Subcutaneous abdominal adipose tissue (tissue), 5 donors: ENCODE results near the gene ETV3L.

ENCODE experiments used
- H3K27ac ChIP-seq: one replicate; pipeline ENCODE4 v1.7.0; 2013; ENCODE audit warnings: low read depth, mild to moderate bottlenecking, inconsistent platforms, low read length, moderate library complexity
- H3K27me3 ChIP-seq, 5 donors: one replicate each; pipeline ENCODE4 v1.7.0; 2013; ENCODE audit warnings: low read length in 5 of 5, inconsistent platforms in 1 of 5; ENCODE audit not compliant: control insufficient read depth in 5 of 5, insufficient read depth in 4 of 5
- H3K36me3 ChIP-seq, 5 donors: one replicate each; pipeline ENCODE4 v1.7.0; 2013; ENCODE audit warnings: low read length in 5 of 5; ENCODE audit not compliant: control insufficient read depth in 5 of 5, insufficient read depth in 5 of 5
- H3K4me1 ChIP-seq, 5 donors: one replicate each; pipeline ENCODE4 v1.7.0; 2013; ENCODE audit warnings: low read length in 5 of 5, mild to moderate bottlenecking in 3 of 5, moderate library complexity in 1 of 5; ENCODE audit not compliant: control insufficient read depth in 5 of 5, insufficient read depth in 5 of 5
- H3K4me3 ChIP-seq, 5 donors: one replicate each; pipeline ENCODE4 v1.7.0; 2013; ENCODE audit warnings: low read length in 5 of 5, low read depth in 1 of 5
- H3K9ac ChIP-seq, 5 donors: one replicate each; pipeline ENCODE4 v1.7.0; 2013; ENCODE audit warnings: low read length in 5 of 5, mild to moderate bottlenecking in 4 of 5, moderate library complexity in 3 of 5
- H3K9me3 ChIP-seq, 5 donors: one replicate each; pipeline ENCODE4 v1.7.0; 2013; ENCODE audit warnings: low read length in 5 of 5; ENCODE audit not compliant: control insufficient read depth in 5 of 5
- donor health status: healthy.
- donor health status: healthy.
- donor health status: healthy.
- donor health status: healthy.
- donor health status: healthy.

The ETV3L gene

DNA sequence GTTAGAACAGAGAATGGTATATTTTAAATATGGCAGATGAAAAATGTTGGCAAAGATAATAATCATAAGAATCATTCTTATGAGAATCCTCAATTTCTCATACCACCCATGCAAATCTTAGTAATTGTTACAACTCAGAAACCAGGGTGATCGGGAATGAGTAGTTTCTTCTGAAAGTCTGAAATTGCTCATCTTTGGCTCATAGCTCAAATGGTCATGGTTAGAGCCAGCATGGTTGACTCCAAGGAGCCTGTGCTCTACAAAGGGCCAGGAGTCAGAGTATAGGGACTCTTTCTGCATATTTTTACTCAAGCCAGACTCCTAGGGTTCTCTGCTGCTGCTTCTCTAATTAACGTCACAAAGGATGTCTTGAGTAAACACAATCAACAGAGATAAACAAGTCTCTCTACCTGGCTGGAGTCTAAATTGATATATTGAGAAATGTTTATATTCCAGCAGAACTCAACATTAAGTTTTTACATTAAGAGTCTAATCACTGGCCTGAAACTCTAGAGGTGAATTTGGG is 40.5 kb upstream of the ETV3L start:
- Histone ChIP-seq H3K4me1 (peaks cover 3 to 36% (median 32%) of the 10 kb centered on the region in 5 donors), H3K27ac (no peak overlapping the region), H3K4me3 (no peak overlapping the region), H3K9me3 (no peaks in the 10 kb centered on the region), H3K27me3 (no peaks in the 10 kb centered on the region), H3K36me3 (peaks cover 6 to 11% (median 10%) of the 10 kb centered on the region in 5 donors), H3K9ac (no peak overlapping the region)

DNA sequence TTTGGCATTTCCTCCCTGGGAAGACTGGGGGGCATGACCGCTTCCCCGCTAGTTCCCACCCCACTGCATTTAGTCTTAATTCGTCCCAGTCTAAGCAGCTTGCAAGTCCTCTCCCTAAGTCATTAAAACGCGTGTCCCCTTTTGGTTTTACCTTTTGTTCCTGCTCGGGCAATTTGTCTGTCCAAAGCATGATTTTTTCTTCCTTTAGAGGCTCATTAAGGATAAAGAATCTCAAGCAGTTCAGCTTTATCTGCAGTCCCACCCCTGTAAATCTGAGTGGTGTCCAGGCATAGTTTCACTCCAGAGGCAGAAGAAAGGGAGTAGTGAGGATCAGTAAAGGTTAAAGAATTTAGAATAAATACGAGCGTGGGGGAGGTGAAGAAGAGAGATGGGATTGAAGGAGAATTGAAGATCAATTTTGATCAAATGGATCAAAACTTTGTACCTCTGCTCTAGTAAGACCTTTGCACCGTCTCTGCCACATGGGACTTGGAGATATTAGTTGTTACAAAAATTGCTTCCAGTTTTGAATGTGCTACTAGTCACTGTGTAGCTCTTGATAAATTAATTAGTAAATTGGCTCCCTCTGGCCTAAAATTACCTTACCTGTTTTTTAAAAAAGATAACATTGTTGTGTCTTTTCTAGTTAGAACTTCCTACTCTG is 39.6 kb upstream of the ETV3L start:
- Histone ChIP-seq H3K27me3 (no peaks in the 10 kb centered on the region), H3K9ac (peak overlapping the region; percentile 93 to 97 (median 96)), H3K4me1 (peaks cover 3 to 44% (median 32%) of the 10 kb centered on the region in 5 donors), H3K27ac (peak overlapping the region; percentile 95), H3K9me3 (no peaks in the 10 kb centered on the region), H3K36me3 (peaks cover 16 to 20% (median 19%) of the 10 kb centered on the region in 5 donors), H3K4me3 (peak overlapping the region; percentile 74 to 95 (median 92))

DNA sequence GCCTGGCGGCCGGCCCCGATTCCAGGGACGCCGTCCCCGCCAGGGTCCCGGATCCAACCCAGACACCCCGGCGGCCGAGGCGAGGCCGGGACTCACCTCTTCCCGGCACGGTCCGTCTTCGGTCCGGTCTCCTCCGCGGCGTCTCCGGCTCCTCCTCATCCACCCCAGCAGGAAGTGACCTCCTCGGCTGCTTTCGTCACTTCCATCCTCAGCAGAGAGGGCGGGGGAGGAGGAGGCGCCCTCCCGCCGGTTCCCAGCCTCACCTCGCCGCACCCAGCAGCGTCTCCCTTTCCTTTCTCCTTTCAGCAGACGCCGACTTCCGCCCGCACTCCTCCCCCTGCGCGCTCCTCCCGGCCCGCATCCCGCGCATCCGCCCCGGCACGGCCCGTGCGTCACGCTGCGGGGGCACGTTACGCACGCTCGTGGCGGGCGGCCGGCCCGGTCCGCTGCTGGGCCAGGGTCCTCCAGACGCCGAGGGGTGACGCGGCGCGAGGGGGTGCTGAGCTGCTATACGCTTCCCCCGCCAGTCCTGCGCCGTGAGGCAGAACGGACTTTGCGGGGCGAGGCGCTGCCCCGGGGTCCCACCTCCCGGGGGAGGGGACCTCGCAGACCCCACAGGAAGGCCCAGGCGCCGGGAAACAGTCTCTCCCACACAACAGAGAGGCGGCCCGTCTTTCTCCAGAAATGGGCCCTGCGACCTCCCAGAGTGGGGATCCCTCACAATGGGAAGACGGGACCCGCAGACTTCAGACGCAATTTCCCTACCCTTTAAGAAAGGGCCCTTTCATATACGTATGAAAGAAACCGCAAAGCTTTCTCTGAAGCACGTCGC is 38.8 kb upstream of the ETV3L start, which contains the start of gene ETV3:
ETV3 (minus strand) TSS at position 176 of the 832 bp plus-strand sequence. CDS start 2,043 bp downstream, outside the sequence.
- Histone ChIP-seq H3K4me1 (peaks cover 3 to 44% (median 32%) of the 10 kb centered on the region in 5 donors), H3K27ac (peak within 1 kb of the TSS; percentile 95)

GRCh38 chr1:157137408-157138219 is 38.0 kb upstream of the ETV3L start:
- Histone ChIP-seq H3K9ac (peak overlapping the region; percentile 85 to 97 (median 96)), H3K9me3 (no peaks in the 10 kb centered on the region), H3K4me3 (peak overlapping the region; percentile 88 to 98 (median 92)), H3K27me3 (no peaks in the 10 kb centered on the region), H3K36me3 (peaks cover 32 to 36% (median 35%) of the 10 kb centered on the region in 5 donors), H3K4me1 (peaks cover 3 to 47% (median 32%) of the 10 kb centered on the region in 5 donors), H3K27ac (peak overlapping the region; percentile 95)

More for the DNA sequence above, 38.8 kb upstream of the ETV3L start, which contains the start of gene ETV3:
- Histone ChIP-seq H3K36me3 (peaks cover 23 to 28% (median 27%) of the 10 kb centered on the region in 5 donors), H3K9ac (peak within 1 kb of the TSS; percentile 93 to 97 (median 96)), H3K4me3 (peak within 1 kb of the TSS; percentile 88 to 98 (median 92)), H3K27me3 (no peaks in the 10 kb centered on the region), H3K9me3 (no peaks in the 10 kb centered on the region)

DNA sequence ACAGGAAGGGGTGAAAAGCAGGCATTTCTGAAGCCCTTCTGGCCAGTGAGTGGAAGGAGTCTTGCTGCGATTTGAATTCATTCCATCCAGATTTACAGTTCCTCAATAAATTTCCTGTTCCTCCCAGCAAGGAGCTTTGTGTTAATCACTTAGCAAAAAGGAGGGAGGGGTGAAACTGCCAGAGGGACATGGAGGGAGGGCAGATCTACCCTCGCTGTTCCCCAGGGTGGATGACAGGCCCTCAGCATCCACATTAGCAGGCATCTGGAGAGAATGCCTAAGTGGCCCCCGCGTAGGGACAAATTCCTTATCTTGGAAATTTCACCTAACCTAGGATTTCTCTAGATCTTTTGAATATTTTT is 37.4 kb upstream of the ETV3L start:
- H3K4me1 ChIP-seq = peaks cover 3 to 50% (median 32%) of the 10 kb centered on the region in 5 donors
- H3K36me3 ChIP-seq = peaks cover 36 to 42% (median 41%) of the 10 kb centered on the region in 5 donors
- H3K27ac ChIP-seq = peak overlapping the region; percentile 95
- H3K4me3 ChIP-seq = peak overlapping the region; percentile 88 to 98 (median 92)
- H3K9ac ChIP-seq = peak overlapping the region; percentile 85 to 97 (median 96)
- H3K27me3 ChIP-seq = no peaks in the 10 kb centered on the region
- H3K9me3 ChIP-seq = no peaks in the 10 kb centered on the region

- H3K9ac ChIP-seq = peak overlapping the region in 2 of 5 donors; percentile 96 to 97
Observed at GRCh38 chr1:157136133-157136532, 36.5 kb upstream of the ETV3L start.

GRCh38 chr1:157135646-157136045 is 36.0 kb upstream of the ETV3L start:
- Histone ChIP-seq H3K9me3 (no peaks in the 10 kb centered on the region), H3K27me3 (no peaks in the 10 kb centered on the region), H3K4me1 (peaks cover 3 to 50% (median 32%) of the 10 kb centered on the region in 5 donors), H3K4me3 (no peak overlapping the region), H3K9ac (peak overlapping the region in 1 of 5 donors; percentile 96), H3K27ac (no peak overlapping the region), H3K36me3 (peaks cover 48 to 55% (median 54%) of the 10 kb centered on the region in 5 donors)

More at GRCh38 chr1:157136133-157136532, 36.5 kb upstream of the ETV3L start:
- Histone ChIP-seq H3K9me3 (no peaks in the 10 kb centered on the region), H3K36me3 (peaks cover 43 to 50% (median 50%) of the 10 kb centered on the region in 5 donors), H3K4me1 (peaks cover 3 to 50% (median 32%) of the 10 kb centered on the region in 5 donors), H3K4me3 (peak overlapping the region in 2 of 5 donors; percentile 25 to 95), H3K27me3 (no peaks in the 10 kb centered on the region), H3K27ac (peak overlapping the region; percentile 95)

DNA sequence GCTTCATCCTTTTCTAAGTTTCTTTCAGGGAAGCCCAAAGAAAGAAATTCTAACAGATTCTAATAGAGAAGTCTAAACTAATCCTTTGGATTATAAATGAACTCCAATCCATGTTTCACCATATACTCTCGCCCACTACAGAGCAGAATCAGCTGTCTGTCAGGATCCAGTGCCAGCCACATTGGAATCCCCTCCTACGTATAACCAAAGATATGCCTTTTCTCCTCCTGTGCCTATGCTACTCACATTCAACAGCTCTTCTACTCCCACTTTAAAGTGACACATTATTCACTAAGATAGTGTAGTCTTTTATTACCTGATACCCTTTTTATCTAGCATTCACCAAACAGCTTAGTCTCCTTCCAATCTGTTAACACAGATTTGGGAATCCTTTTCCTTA is 35.5 kb upstream of the ETV3L start:
- no peak overlapping the region for H3K9ac ChIP-seq
- H3K4me3 ChIP-seq = no peak overlapping the region
- H3K9me3 ChIP-seq = no peaks in the 10 kb centered on the region
- H3K36me3 ChIP-seq = peaks cover 54 to 60% (median 60%) of the 10 kb centered on the region in 5 donors
- no peak overlapping the region for H3K27ac ChIP-seq
- H3K4me1 ChIP-seq = peaks cover 3 to 50% (median 32%) of the 10 kb centered on the region in 5 donors
- no peaks in the 10 kb centered on the region for H3K27me3 ChIP-seq

DNA sequence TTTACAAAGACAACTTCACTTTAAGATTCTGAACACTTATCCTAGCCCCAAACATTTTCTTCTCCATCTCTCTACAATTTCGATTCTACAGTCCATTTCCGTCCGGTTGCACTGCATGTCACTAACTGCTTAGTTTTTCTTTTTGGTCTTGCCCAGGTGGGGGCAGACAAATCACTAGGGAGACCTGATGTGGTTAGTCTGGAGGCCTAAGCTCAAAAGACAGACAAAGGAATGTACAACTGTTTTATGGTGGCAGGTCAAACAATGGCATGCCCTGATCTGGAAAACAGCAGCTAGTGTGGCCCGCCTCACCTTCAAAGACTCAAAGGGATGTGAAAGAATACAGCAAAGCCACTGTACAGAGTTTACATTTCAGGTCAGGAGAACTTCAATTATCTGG is 34.8 kb upstream of the ETV3L start:
- Histone ChIP-seq H3K4me3 (no peak overlapping the region), H3K36me3 (peaks cover 56 to 64% (median 61%) of the 10 kb centered on the region in 5 donors), H3K27me3 (no peaks in the 10 kb centered on the region), H3K4me1 (peaks cover 3 to 49% (median 30%) of the 10 kb centered on the region in 5 donors), H3K9me3 (no peaks in the 10 kb centered on the region), H3K9ac (no peak overlapping the region), H3K27ac (no peak overlapping the region)
